NCI-H146 treated with DMSO at 0.1 percent for 48 hours (cell line): ENCODE data around the gene INSR.
"Not testable (repeated sequence)": the region's sequence is repeated elsewhere in the genome, so short reads cannot be mapped to it uniquely, and the experiment has no call there.

Source experiments
- DNase-seq: peaks from one replicate; lab custom pipeline; 2025; ENCODE audit not compliant: unreplicated experiment; lab: John Stamatoyannopoulos, UW

INSR gene

DNA sequence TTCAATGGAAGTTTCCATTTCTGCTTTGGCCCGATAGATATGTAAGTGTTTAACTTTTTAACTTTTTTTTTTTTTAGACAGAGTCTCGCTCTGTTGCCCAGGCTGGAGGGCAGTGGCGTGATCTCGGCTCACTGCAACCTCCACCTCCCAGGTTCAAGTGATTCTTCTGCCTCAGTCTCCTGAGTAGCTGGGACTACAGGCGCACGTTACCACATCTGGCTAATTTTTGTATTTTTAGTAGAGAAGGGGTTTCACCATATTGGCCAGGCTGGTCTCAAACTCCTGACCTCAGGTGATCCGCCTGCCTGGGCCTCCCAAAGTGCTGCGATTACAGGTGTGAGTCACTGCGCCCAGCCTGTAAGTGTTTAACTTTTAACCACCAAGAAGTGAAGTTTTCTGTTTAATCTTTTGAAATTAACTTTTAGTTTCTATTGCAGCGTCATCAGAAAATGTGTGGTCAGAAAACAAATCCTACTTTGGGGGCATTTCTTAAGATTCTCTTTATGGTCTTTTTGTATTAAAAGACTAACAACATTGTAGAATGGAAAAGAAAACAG is 147.0 kb downstream of the INSR start:
- not testable (repeated sequence) for DNase-seq

DNA sequence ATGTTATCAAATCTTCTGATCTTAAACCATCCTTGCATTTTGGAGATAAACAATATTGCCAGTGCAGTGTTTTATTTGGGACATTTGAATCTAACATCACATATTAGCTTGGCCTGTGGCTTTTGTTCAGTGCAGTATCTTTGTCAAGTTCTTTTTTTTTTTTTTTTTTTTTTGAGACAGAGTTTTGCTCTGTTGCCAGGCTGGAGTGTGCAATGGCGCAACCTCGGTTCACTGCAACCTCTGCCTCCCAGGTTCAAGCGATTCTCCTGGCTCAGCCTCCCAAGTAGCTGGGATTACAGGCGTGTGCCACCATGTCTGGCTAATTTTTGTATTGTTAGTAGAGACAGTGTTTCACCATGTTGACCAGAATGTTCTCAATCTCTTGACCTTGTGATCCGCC is 148.1 kb downstream of the INSR start:
- DNase-seq, result not testable (repeated sequence)

DNA sequence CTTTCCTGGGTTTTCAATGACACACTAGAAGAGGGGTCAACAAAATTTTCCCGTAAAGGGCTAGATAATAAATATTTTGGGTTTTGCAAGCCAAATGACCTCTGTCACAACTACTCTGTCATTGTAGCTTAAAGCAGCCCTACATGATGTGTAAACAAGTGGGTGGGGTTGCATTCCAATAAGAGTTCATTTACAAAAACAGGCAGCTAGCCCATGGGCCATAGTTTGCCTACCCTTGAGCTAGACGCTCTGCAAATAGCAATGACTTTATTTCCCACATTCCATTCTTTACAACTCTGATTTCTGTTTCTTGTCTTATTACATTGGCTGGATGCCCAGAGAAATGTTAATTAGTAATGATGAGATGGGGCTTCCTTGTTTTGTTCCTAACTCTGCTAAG is 148.7 kb downstream of the INSR start:
- DNase-seq, result no peak

DNA sequence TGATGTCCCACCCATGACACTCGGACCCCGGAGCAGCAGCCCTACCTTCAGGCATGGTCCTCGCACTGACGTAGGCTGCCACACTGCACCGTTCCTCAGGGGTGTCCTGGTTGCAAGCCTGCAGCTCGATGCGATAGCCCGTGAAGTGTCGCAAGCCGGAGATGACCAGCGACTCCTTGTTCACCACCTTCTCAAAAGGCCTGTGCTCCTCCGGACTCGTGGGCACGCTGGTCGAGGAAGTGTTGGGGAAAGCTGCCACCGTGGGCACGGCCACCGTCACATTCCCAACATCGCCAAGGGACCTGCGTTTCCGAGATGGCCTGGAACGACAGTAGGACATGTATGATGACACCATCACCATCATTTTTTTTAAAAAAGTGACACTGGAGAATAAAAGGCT is 151.4 kb downstream of the INSR start:
- no peak for DNase-seq

DNA sequence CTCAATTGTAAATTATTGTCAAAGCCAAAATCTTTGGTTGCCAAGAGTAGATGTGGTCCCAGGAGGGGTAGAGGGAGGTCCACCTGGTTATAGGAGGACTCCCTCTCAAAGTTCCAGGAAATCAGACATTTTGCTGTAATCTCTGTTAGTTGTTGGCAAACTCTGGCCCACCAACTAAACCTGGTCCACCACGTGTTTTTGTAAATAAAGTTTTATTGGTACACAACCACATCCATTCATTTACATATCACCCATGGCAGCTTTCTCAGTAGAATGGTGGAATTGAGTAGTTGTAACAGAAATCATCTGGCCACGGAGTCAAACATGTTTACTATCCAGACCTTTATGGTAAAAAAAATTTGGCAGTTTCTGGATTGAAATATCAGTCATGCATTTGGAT is 154.1 kb downstream of the INSR start:
- DNase-seq, result no peak

DNA sequence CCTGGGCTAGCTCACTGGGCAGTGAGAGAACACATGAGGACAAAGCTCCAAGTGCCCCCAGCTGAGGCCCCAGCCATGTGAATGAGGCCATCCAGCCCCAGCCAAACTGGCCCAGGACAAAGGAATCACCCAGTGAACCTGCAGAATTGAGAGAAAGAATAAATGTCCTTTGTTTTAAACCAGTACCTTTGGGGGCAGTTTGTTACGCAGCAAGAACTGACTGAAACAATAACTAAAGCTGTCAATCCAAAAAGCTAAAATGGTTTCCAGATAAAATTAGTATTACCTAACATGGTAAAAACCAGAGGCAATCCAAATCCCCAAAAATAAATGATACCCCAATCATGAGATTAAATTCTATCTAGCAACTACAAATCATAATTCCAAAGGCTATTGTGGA is 155.1 kb downstream of the INSR start:
- no peak for DNase-seq

DNA sequence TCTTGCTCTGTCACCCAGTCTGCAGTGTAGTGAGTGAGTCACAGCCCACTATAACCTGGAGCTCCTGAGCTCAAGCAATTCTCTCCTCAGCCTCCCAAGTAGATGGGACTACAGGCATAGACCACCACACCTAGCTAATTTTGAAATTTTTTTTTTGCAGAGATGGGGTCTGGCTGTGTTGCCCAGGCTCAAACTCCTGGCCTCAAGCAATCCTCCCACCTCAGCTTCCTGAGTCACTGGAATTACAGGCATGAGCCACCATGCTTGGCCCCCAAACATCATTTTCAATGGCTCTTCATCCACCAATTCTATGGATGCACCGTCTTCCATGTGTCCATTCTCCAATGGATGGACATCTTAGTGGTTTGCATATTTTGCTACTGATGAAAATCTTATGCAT is 155.8 kb downstream of the INSR start:
- no peak for DNase-seq

DNA sequence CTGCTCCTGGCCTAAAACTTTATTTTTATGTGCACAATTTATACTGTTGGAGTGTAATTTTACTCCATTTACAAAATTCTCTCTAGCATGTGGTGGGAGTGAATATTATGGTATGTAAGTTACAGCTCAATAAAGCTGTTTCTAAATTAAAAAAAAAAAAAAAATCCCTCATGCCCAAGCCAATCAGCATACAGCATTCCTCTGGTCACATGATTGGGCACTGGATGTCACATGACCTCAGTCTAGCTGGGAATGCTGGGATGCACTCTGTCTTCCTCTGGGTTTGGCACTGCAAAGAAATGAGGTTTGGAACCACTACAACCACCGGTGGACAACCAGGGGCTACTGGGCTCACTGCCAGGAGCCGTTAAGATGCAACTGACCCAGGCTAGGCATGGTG is 157.1 kb downstream of the INSR start:
- no peak for DNase-seq

DNA sequence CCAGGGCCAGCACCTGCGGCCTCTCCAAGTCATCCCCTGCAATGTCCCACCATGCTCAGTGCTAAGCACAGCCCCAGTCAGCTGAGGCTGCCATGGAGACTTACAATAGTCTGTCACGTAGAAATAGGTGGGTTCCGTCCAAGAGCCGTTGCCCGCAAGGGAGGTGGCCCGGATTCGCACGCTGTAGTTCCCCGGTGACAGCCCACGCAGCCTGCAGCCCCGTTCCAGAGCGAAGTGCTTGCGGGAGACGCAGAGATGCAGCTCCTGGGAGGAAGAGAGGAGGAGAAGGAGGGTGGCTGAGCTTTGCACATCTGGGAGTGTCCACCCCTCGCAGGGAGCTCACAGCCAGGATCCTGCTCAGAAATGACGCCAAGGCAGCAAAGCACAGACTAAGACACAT is 162.2 kb downstream of the INSR start:
- no peak for DNase-seq

DNA sequence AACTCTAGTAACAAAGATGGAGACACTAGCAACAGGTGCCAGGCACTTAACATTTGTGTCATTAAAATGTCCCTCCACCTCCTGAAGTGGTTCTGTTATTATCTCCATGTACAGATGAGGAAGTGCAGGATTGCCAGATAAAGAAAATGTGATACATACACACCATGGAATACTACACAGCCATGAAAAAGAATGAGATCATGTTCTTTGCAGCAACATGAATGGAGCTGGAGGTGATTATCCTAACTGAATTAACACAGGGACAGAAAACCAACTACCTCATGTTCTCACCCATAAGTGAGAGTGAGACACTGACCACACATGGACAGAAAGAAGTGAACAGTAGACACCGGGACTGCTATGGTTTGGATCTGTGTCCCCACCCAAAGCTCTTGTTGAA is 164.2 kb downstream of the INSR start:
- DNase-seq, result no peak

DNA sequence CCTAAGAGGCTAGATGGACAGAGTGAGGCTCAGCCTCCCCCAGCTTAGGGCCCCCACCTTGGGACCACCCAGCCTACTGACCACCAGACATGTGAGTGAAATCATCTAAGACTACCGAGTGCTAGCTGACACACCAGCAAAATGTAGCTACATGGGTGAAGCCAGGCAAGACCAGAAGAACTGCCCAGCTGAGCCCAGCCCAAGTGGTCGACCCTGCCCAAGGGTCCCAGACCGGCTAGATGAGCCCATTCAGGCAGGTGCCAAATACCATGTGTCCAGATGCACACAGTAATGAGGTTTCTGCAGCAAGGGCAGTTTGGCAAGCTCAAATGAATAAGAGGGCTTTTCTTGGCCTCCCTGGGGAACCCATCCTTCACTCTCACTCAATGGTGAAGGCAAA is 168.1 kb downstream of the INSR start:
- DNase-seq, result no peak

DNA sequence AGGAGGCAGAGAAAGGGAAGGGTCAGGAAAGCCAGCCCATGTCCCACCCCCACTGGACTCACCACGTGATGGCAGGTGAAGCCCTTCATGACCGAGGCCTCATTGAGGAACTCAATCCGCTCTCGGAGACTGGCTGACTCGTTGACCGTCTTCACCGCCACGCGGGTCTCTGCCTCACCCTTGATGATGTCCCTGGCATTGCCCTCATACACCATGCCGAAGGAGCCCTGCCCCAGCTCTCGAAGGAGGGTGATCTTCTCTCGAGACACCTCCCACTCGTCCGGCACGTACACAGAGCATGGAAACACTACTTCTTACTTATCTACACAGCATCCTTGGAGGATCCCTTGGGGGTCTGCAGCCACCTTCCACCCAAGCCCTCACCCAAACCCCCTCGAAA is 169.0 kb downstream of the INSR start:
- DNase-seq, result no peak

DNA sequence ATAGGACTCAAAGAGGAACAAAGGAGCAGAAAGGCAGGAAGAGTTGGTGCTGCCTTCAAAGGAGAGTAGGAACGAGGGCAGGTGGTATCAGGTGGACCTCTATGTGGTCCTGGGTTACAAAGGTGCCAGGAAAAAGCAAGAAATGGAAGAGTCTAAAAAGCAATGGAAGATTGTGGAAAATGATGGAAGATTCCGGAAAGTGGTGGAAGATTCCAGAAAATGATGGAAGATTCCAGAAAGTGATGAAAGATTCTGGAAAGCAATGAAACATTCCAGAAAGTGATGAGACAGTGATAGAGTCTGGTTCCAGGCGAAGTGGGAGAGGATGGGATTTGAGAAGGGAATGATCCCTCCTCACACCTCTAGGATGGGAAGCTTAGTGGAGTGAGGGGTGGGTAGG is 169.4 kb downstream of the INSR start:
- no peak for DNase-seq

DNA sequence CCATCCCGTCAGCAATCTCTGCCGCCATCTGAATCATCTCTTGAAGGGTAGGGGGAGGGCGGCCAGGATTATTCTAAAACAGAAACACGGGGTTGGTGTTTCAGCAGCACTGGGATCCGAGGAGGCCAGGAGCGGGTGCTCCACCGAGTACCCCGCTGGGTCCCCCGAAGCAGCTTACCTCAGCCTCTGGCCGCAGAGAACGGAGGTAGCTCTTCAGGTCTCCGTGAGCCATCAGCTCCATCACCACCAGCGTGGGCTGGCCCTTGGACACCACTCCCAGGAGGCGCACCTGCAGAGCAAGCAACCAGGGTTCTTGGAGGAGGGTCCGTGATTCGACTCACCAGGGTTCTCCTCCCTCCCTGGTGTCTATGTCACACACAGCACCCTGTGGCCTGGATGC is 171.5 kb downstream of the INSR start:
- DNase-seq, result no peak

DNA sequence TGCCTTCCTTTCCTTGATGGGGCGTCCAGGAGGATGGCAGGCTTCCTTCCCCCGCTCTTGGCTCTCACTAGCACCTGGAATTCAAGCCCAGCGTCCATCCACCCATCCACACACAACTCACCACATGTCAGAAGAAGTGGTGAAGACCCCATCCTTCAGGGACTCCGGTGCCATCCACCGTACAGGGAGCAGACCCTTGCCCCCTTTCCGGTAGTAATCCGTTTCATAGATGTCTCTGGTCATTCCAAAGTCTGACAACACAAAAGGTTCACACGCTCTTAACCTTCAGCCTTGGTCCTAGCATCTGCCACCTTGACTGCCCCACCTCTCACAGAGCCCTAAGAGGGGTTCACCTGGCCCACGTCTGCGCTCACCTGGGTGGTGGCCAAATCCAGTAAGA is 173.7 kb downstream of the INSR start:
- no peak for DNase-seq

DNA sequence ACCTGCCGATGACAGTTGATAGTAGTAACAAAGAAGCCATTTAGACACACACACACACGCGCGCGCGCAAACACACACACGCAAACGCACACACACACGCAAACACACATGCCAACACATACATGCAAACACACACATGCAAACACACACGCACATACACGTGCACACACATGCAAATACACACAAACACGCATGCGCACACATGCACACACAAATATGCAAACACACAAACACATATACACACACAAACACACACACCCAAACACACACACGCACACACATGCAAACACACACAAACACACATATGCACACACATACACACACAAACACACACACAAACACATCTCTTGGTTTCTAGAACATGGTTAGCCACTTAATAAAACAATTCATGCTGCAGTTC is 174.6 kb downstream of the INSR start:
- DNase-seq, result no peak

DNA sequence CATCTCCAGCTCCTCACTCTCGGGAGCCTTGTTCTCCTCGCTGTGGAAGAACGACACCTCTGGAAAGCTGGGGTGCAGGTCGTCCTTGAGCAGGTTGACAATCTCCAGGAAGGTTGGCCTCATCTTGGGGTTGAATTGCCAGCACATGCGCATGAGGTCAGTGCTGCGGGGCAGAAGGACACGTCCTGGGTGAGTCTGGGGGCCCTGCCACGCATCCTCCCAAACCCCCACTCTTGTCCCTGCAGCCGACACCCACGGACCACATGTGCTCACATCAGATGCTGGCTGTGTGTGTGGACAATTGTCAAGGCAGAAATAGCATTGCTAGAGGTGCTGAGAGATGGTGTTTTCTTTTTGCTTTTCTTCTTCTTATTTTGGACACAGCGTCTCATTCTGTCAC is 177.0 kb downstream of the INSR start:
- no peak for DNase-seq

DNA sequence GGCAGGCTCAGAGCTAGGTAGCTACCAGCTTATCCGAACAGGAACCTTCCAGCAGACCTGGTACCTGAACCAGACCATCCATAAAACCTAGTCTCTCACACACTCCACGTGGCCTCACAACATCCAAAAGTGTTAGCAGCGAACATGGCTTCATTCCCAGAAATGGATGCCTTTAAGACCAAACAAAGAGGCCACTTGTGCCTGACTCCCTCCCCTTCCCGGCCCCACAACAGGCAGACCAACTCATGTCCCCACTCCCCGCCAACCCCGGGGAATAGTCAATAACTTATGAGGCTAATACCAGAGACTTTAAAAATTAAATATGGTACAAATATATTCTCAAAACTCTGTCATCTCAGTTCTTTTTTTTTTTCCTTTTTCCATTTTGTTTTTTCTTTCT is 178.5 kb downstream of the INSR start:
- DNase-seq, result no peak

DNA sequence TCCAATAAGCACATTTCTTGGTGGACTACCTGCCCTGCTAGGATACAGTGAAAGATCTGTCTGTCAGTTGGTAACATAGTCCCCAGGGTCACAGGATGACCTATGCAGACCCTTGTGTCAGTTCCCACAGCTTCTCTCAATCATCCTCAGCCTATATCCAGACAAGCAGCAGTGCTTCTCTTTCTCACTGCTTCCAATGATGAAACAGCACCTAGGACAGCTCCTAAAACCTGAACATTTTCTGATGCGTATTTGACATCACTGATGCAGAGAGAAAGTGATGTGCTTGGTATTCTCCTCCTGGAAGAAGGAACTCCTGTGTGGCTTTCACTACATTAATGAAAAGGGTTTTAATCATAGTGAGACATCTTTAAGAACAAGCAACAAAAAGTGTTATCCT is 181.0 kb downstream of the INSR start:
- no peak for DNase-seq

DNA sequence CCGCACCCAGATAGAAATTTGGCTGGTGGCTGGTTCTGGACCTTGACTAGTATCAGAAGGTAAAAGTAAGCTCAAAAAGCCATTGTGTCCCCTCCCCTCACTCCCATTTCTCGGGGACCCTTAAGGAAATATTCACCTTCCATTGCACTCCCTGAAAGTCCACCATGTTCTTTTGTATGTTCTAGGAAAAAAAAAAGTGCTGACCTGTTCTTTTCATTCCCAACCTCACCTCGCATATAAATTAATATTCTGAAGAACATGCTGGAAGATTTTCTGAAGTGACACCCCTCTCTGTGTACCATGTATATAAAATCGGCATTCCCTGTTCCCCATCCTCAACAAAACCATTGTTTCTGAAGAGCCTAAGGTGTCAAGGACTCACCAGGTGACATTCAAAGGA is 181.5 kb downstream of the INSR start:
- DNase-seq, result no peak

DNA sequence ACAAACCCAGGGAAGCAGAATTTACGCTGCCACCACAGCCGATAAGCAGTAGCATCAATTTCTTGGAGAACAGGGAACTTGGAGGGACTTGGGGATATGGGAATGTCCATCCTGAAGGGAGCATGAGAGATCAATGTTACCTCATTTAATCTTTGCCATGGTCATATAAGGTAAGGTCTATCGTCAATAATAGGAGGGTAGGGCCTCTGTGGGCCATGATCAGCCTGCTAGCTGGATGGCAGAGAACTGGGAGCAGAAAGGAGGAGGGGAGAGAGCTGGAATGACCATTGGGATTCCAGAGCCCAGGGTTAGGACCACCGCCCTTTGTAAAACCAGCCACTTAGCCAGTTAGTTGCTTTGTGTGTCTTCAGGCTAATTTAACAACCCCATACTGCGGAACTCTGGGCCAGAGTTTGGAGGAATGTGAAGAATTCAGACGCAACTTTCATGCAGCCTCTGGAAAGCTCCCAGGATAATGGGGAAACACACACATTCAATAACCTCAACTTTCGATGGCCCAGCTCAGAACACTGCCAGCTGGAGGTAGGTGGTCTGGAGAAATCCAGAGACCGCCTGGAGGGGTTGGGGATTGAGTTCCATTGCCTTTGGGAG is 184.4 kb downstream of the INSR start:
- no peak for DNase-seq

DNA sequence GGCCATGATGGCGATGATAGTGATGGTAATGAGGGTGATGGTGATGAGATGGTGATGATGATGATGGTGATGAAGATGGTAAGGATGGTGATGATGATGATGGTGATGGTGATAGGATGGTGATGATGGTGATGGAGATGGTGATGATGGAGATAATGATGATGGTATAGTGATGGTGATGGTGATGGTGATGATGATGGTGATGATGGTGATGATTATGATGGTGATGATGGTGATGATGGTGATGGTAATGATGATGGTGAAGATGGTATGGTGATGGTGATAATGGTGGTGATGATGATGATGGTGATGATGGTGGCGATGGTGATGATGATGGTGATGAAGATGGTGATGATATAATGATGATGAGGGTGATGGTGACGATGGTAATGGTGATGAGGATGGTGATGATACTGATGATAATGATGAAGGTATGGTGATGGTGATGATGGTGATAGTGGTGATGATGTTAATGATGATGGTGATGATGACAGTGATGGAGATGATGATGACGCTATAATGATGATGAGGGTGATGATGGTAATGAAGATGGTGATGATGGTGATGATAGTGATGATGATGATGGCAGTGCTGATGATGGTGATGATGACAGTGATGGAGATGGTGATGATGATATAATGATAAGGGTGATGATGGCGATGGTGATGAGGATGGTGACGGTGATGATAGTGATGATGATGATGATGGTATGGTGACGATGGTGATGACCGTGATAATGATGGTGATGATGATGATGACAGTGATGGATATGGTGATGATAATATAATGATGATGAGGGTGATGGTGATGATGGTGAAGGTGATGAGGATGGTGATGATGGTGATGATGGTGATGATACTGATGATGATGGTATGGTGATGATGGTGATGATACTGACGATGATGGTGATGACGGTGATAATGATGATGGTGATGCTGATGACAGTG is 187.2 kb downstream of the INSR start:
- DNase-seq, result no peak
